Chondrocyte (in vitro differentiated cells): ENCODE measurements around the gene BBX. TPM values are rescaled to one million over a fixed set of nuclear protein-coding genes. Genes with fewer than 3 reads are reported as not detected.

ENCODE experiments used
- DNase-seq: peaks from one replicate; pipeline ENCODE4 v3.0.0; 2021; ENCODE audit warnings: mixed read lengths, low spot score
- H3K27ac Mint-ChIP-seq: one replicate; pipeline ENCODE4 v1.8.0; 2021; ENCODE audit warnings: mild to moderate bottlenecking, moderate library complexity, mixed read lengths; ENCODE audit not compliant: unreplicated experiment
- H3K27me3 Mint-ChIP-seq: 2 replicates; pipeline ENCODE4 v1.8.0; 2021; ENCODE audit warnings: low read depth, mixed read lengths
- H3K36me3 Mint-ChIP-seq: 2 replicates; pipeline ENCODE4 v1.8.0; 2021; ENCODE audit warnings: low read depth, mixed read lengths
- H3K4me1 Mint-ChIP-seq: 2 replicates; pipeline ENCODE4 v1.8.0; 2021; ENCODE audit warnings: low read depth, mild to moderate bottlenecking, mixed read lengths
- H3K4me3 Mint-ChIP-seq: one replicate; pipeline ENCODE4 v1.8.0; 2021; ENCODE audit warnings: mild to moderate bottlenecking, moderate library complexity, mixed read lengths; ENCODE audit not compliant: unreplicated experiment
- H3K9me3 Mint-ChIP-seq: 2 replicates; pipeline ENCODE4 v1.8.0; 2021; ENCODE audit warnings: low read depth, mixed read lengths
- CTCF ChIP-seq: fragments of 200-600 bp; sonication (generic); IDR thresholded peaks from 2 replicates; pipeline ENCODE4 v1.5.0; 2021; ENCODE audit warnings: antibody characterized with exemption, mild to moderate bottlenecking, moderate library complexity
- total RNA-seq: library from RNA; stranded (reverse); gene quantifications from 3 replicates; pipeline ENCODE4 v1.2.1, GENCODE V29; 2021

Gene BBX
- total RNA-seq, 1 donor from 2014 or later = 69.6 TPM

GRCh38 chr3:107767897-107768605 lies 245.3 kb downstream of the BBX start:
- no peak for DNase-seq
- no peak overlapping the region for H3K4me3 Mint-ChIP-seq
- H3K27me3 Mint-ChIP-seq = no peaks in the 10 kb centered on the region
- peaks cover 15% of the 10 kb centered on the region for H3K36me3 Mint-ChIP-seq
- H3K4me1 Mint-ChIP-seq = peaks cover 6% of the 10 kb centered on the region
- no peak for TF ChIP-seq CTCF
- H3K27ac Mint-ChIP-seq = peak overlapping the region; percentile 6
- H3K9me3 Mint-ChIP-seq = peaks cover 5% of the 10 kb centered on the region

- H3K4me1 Mint-ChIP-seq = peaks cover 6% of the 10 kb centered on the region
- no peak for TF ChIP-seq CTCF
- no peak for DNase-seq
- no peak overlapping the region for H3K27ac Mint-ChIP-seq
- H3K9me3 Mint-ChIP-seq = peaks cover 5% of the 10 kb centered on the region
- H3K27me3 Mint-ChIP-seq = no peaks in the 10 kb centered on the region
- no peak overlapping the region for H3K4me3 Mint-ChIP-seq
- peaks cover 19% of the 10 kb centered on the region for H3K36me3 Mint-ChIP-seq
Measured at GRCh38 chr3:107769882-107770281, 247.1 kb downstream of the BBX start.

GRCh38 chr3:107772016-107772415 lies 249.3 kb downstream of the BBX start:
- Mint-ChIP-seq H3K4me1 (peaks cover 15% of the 10 kb centered on the region), H3K36me3 (peaks cover 9% of the 10 kb centered on the region), H3K4me3 (no peak overlapping the region), H3K9me3 (no peaks in the 10 kb centered on the region), H3K27ac (no peak overlapping the region), H3K27me3 (no peaks in the 10 kb centered on the region)
- DNase-seq = no peak
- TF ChIP-seq CTCF = no peak

DNA sequence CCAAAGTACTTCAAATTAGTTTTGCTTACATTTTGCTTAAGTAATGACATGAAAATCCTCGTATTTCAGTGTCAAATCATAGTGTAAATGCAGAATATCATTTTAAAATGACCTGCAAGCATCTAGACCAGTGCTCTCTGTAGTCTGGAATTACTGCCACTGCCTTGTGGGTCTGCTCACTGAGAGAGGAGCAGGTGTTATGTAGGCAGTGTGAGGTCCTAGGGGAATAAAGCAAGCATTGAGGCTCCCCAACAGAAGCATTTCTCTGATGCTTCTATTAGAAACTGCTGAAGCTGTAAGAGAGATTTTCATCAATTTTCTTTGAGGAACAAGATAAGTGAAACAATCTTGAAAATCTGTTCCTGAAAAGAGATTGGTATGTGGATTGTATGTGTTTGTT lies 253.2 kb downstream of the BBX start:
- Mint-ChIP-seq H3K36me3 (peaks cover 19% of the 10 kb centered on the region), H3K4me1 (peaks cover 19% of the 10 kb centered on the region), H3K27me3 (no peaks in the 10 kb centered on the region), H3K27ac (no peak overlapping the region), H3K4me3 (no peak overlapping the region), H3K9me3 (no peaks in the 10 kb centered on the region)
- DNase-seq = no peak
- no peak for TF ChIP-seq CTCF

DNA sequence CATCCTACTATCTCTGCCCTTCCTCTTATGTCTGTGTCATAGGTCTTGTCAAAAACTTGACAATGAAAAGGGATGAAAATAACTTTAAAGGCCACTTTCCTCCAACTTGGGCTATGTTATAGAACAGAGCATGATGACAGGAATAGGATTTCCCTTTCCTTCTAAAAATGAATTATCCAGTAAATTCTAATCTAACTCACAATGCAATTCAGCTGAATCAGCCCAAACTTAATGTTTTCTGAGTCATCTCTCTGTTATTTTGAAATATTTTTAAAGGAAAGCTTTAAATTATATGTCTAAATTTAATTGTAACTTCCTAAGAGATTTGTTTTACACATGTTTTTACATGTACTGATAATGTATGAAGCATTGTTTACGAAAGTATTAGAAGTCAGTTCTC lies 258.5 kb downstream of the BBX start:
- Mint-ChIP-seq H3K36me3 (peaks cover 25% of the 10 kb centered on the region), H3K4me1 (peaks cover 22% of the 10 kb centered on the region), H3K27me3 (no peaks in the 10 kb centered on the region), H3K9me3 (no peaks in the 10 kb centered on the region), H3K4me3 (no peak overlapping the region), H3K27ac (no peak overlapping the region)
- DNase-seq = no peak
- no peak for TF ChIP-seq CTCF
